CD4-positive, alpha-beta T cell treated with Interleukin-15 for 1 hour (primary cell): Measurements from ENCODE around the gene ANKMY1.
A peak's percentile ranks its signal among the peaks of the same experiment; 100 is the strongest.

Experiments used
- DNase-seq: peaks from one replicate; pipeline ENCODE4 v3.0.0-alpha.2; 2020

The ANKMY1 gene

DNA sequence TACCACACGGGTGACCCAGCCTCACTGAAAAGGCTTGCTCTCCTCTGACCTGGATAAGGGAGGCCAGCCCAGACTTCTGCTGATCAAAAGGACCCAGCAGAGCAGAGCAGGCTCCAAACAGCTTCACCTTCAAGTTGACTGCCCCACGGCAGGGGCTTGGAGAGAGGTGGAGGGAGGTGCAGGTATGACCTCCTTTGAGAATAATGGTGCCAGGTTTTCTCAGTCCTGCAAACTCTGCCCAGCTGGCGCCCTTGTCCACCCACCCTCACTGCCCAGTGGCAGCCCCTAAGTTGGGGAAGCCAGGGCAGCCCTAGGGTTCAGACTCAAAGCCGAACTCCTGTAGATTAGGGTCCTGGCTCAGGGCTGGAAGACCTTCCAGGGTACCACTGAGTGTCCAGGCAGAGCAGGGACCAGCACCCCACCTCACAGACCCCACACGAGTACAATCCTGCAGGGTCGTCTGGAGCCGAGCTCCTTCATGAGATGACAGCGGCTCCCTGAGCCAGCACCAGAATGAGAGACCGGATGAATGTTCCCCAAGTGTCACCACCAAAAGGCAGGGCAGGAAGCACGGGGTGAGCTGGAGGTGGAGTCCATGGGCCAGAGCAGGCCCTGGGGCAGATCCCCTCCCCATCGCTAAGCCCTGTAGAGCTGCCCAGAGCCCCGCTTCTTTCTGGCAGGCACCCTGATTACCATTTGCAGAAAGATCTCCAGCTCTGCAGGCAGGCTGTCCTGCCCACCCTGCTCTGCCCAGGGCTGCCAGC lies 125.9 kb downstream of the ANKMY1 start:
- peak; percentile 2 for DNase-seq

DNA sequence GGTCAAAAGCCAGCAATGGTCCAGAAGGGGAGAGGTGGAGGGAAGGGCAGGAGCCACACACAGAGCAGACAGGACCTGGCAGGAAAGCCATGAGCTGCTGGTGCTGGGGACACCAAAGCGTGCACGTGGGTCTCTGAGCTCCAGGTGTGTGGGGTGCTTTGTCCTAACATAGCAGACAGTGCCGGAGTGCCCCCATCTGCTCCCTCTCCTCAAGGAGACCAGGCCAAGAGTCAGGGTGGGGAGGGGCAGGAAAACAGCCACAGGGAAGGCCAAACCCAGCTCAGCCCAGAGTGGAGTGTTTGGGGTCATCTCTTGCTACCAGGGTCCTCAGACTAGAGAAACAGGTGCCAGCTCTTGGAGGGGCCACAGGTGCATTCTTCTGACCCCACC lies 126.5 kb downstream of the ANKMY1 start:
- DNase-seq: peak; percentile 15

DNA sequence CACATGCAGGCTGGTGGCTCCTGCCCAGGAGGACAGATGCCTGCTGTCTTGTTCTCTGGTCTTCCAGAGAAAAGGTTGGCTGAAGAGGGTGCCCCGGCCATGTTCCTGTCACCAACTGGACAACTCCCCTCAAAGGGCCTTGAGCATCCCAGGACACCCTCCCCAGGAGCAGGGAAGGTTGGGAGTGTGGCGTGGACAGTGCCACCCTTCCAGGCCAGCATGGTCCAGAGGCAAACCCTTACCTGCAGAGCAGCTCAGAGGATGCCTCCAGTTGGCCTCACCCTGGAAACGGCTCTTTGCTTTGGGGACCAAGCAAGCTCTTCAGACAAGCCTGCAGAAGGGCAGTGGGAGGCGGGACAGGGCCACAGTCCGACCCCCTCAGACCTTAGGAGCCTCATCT lies 127.2 kb downstream of the ANKMY1 start:
- DNase-seq: no peak

DNA sequence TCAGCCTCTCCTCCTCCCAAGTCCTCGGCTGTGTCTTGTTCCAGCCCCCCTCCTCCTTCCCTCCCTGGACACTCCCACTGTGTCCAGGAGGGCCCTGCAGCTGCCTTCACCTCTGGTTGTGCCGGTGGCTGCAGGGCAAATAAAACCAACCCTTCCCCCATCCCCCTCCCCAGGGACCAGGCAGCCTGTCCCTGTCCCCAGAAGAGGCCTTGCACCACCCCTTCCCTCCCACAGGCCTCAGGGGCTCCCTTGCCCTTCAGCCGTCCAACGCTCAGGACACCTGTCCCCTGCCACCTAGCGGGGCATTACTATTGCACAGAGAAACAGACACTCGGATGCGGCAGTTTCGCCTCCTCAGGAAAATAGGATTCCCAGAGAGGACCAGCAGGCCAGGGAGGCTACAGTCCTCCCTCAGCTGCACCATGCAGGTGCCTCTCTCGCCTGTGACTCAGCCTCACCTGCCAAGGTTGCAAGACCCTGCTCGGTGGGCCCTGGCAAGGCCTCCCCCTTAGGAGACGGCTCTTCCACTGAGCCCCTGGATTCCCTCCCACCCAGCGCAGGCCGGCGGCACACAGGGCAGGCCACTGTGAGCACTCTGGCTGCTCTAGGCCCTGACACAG lies 127.8 kb downstream of the ANKMY1 start:
- no peak for DNase-seq
